Activated T-cell treated with anti-CD3 and anti-CD28 coated beads, Interleukin-2, amount 50 U/mL, for 1 hour (primary cell): ENCODE data around the gene MICAL2.
A peak's percentile ranks its signal among the peaks of the same experiment; 100 is the strongest.

Experiments used
- DNase-seq: peaks from one replicate; pipeline ENCODE4 v3.0.0-alpha.2; 2020

The MICAL2 gene

DNA sequence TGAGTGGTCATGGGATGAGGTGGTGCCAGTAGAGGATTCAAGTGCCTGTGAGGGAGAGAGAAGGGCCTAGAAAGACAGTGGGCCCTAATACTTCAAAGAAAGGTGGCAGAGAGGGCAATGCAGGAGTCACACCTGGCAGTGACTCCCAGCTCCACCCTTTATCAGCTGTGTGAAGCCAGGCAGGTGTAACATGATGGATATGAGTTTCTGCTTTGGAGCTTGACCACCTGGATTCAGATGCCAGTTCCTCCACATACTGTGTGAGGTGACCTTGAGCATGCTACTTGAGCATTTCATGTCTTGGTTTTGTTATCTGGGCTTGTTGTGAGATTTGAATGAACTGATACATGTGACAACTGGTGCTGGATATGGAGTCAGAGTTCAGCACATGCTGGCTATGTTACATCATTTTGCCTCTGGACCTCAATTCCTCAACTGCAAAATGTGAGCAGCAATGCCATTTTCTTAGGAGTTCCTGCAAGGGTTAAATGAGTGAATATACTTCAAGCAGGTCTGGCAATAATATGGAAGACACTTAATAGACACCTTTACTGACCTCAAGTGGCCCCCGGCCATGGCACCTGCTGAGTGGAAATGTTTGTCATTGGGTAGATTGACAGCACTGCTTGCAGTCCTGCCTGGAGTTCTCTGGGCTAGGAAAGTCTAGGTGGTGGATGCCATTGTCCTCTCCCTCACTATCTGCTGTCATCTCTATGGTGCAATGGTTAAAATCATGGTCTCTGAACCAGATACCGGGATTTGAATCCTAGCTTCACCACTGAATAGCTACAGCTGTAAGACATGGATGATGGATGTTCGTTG is 83.3 kb downstream of the MICAL2 start:
- no peak for DNase-seq

DNA sequence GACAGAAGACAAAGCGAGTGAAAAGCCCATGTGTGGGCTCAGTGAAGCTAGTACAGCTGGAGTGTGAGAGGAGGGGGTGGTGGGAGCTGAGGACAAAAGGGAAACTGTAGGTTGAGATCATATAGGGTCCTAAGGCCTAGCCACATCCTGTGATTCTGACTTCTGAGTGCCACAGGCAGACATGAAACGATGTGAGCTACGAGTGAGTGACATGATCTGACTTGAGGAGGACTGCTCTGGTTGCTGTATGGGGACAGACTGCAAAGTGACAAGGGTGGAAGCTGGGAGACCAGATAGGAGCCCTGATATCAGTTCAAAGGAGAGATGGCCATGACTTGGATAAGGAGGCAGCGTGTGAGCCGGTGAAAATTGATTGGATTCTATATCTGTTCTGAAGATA is 85.4 kb downstream of the MICAL2 start:
- peak; percentile 44 for DNase-seq

DNA sequence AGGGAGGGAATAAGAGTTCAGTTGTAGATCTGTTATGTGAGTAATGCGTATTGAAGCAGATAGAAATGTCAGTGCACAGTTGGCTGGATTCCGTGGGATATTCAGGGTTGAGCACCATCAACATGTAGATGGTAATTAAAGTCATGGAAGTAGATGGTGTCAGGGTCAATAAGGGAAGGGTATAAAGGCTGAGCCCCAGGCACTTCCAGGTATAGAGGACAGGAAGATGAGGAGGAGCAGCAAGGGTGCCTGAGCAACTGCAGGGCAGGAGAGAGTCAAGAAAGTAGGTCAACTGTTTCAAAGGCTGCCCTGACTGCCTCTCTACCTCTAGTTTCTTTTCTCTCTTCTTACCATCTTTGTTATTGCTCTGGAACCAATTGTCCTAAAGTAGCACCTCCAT is 85.9 kb downstream of the MICAL2 start:
- no peak for DNase-seq

DNA sequence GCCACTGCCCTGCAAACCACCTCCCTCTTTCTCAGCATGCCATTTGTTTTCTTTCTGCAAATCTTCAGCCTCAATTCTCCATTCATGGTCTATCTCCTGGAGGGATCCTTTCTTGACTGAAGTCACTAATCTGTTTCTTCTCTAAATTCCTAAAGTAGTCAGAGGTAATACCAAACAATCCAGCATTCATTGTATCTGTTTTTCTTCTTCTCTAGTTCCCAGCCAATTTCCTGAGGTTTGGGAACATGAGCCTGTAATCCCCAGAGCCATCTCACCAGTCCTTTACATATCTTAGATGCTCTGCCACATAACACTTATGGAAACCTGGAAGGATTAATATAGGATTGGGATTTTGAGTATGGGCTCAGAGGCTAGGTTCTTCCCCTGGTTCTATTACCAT is 86.5 kb downstream of the MICAL2 start:
- DNase-seq, result no peak

DNA sequence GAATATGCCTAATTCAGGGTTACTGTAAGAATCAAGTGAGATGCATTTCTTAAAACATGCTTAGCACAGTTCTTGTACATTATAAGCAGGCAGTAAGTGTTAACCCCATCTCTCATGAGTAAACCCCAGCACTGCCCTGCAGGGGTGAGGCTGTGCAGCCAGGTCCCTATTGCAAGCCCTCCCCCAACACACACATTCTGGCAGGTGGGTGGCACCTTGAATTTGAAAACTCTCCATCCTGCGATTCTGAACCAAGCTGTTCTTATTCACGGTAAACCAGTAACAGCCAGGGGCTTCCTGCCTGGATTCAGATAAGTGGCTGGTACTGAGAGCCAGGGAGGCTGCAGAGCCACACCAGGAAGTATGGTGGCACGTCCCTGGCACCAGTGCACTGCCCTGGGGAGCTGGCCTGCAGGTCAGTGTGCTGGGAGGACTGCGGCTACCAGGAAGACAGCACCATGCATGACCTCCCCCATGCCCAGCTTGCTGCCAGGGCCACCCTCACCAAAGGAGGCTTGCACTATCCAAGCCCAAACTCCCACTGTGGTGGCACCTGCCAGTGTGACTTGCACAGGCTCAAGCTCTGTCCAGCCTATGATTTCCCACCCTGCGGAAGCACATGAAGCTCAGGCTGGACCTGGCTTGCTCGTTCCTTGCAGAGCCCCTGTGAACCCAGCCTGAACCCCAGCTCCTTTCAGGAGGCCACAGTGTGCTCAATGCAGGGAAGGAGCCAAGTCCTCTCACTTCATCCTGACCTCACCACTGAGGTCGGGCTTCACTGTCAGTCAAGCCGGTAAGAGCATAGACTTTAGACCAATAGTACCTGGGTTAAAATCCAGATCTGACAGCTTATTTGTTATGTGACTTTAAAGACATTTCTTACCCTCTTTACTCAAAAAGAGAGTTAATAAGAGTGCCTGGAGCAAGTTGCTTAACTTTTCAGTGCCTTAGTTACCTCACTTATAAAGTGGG is 88.1 kb downstream of the MICAL2 start:
- no peak for DNase-seq

DNA sequence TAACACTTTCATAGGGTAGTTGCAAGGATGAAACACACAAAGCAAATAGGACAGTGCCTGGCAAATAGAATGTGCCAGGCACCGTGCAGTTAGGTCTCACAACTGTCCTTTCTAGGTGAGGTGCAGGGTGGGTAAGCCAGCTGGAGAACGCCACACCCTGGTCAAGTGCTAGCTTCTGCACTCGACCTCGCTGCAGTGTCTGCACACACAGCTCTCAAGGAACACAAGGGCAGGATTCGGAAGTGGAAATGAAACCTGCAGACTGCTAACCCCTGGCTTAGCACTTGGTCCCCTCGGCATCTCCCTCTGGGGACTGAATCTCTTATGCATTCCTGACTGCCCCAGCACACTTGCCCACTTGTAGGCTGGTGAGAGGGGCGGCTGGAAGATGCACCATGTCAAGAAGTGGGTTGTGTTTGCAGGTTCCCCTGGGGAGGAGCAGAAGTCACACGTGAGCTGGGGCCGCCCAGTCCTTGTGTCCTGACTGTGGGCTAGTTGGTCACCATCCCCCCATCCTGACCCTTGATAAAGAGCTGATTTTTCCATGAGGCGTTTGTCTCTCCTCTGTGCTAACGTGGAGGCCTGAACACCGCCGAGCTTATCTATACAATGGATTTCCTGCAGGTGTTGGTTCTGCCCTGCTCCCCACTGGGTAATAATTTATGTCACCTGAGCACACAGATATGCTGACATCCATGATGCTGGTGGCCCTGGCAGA is 89.0 kb downstream of the MICAL2 start:
- DNase-seq, result no peak

DNA sequence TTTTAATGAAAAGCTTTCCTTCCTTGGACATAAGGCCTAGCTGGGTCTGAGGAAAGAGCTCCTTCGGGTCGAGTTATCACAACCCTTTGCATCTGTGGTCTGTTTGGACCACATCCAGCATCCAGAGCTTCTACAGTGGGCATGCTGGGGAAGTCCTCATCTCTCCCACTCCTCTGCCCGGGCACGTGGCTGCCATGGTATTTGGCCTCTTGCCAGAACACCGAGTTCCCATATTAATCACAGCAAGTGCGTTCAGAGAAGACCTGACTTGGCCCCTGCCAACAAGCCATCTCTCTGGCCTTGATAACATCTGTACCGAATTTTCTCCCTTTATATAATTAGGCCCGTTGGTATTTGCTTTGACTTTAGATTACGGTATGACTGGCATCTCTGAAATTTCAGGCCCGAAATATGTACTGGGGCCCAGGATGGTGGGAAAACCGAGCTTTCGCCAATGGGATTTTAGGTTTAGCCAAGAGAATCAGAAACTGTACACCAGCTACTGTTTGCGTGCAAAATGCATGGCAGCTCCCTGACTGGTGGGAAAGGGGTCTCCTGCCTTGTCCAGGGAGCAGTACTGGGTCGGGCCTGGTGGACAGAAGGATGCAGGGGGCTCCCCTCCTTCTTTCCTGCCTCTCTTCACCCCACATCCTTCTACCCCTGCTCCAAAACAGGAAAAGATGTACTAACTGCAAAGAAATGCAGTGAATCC is 90.0 kb downstream of the MICAL2 start:
- DNase-seq, result no peak

DNA sequence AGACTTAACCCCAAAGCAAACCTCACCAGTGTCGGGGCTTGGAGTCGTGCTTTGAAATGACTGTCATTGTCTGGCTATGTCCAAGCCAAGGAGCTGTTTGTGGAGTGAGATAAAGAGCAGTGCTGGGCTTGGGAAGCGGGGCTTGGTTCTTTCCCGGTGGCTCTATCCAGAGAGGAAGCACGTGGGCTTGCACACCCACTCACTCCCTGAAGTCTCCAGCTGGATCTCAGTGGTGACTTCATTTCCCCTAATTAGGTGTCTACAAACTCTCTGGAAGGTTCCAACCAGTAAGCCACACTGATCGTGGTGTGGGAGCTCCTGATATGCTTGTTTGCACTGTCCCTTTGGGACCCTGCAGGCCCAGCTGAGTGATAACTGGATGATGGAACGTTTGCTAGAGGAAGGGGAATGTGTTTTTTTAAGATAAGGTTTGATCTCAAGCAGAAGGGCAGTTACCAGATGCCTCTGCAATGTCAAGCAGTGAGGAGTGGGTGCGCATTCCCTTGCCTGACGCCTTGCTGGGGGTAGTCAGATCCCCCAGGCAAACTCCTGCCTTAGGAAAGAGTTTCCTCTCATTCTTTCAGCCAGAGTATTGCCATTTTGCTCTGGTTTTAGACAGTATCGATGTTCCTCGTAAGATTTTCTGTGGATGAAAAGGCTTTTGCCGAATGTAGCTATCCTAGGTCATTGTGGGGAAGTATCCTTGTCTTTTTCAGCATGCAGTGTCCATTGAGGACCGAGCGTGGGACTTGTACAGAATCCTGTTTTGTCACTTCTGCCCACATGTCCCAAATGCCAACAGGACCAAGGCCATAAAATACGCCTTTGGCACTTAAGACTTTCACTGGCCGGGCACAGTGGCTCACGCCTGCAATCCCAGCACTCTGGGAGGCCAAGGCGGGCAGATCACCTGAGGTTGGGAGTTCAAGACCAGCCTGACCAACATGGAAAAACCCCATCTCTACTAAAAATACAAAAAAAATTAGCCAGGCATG is 90.9 kb downstream of the MICAL2 start:
- DNase-seq, result no peak

DNA sequence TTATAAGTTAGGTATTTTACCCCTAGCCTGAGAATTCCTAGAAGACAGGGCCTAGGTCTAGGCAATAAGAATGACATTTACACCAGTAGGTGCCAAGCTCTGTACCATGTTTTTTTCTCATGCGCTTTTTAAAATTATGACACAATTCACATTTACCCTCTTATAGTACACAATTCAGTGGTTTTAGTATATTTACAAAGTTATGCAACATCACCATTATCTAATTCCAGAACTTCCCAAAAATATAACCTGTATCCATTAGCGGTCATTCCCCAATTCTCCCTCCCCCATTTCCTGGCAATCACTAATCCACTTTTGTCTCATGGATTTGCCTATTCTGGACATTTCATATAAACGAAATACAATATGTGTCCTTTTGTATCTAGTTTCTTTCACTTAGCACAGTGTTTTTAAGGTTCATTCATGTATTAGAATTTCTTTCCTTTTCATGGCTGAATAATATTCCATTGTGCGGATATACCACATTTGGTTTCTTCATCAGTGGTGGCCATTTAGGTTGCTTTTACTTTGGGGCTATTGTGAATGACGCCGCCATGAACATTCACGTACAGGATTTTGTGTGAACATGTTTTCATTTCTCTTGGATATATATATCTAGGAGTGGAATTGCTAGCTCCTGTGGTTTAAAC is 92.4 kb downstream of the MICAL2 start:
- DNase-seq, result no peak

DNA sequence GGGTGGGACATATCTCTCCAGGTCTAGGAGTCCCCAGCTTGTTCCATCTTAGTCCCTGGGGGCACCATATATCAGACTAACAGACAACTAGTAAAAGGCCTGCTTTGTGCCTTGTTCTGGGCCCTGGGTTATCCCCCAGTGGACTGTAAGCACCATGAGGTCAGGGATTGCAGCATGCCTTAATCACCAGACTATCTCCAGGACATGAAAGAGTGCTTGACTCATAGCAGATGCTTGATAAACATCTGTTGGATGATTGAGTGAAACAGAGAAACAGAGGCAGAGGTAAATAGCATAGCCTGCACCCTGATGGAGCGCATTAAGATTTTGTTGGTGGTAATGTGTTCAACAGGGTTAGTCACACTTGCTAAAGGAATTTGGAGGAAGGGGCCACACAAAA is 94.1 kb downstream of the MICAL2 start:
- DNase-seq, result no peak

DNA sequence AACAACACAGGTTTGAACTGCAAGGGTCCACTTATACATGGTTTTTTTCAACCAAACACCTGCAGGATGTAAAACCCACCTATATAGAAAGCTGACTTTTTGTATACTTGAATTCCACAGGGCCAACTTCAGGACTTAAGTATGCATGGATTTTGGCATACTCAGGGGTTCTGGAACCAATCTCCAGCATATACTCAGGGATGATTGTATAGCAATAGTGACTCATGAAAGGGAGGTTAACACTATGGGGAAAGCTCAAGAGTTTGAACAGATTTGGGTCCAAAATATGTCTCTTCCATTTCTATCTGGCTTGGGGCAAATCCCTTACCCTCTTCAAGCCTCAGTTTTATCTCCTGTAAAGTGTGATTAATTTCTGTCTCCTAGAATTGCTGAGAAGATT is 94.9 kb downstream of the MICAL2 start:
- DNase-seq, result no peak

DNA sequence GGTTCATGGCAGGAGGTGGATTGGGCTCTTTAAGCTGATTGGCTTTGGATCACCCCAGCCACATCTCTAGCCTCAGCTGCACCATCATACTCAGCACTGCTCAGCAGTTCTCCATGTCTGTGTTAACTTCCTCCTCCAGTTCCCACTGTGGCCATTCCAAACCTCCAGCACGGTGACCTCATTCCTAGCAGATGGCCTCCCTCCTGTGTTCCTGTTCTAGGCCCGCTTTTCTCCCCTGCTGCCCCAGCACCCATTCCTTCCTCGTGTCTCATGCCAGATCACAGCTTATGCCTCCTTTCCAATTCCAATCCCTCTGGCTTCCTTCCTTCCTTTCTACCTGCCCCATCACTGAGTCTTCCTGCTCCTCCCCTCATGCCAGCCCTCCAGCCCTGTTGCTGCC is 96.1 kb downstream of the MICAL2 start:
- DNase-seq, result no peak

DNA sequence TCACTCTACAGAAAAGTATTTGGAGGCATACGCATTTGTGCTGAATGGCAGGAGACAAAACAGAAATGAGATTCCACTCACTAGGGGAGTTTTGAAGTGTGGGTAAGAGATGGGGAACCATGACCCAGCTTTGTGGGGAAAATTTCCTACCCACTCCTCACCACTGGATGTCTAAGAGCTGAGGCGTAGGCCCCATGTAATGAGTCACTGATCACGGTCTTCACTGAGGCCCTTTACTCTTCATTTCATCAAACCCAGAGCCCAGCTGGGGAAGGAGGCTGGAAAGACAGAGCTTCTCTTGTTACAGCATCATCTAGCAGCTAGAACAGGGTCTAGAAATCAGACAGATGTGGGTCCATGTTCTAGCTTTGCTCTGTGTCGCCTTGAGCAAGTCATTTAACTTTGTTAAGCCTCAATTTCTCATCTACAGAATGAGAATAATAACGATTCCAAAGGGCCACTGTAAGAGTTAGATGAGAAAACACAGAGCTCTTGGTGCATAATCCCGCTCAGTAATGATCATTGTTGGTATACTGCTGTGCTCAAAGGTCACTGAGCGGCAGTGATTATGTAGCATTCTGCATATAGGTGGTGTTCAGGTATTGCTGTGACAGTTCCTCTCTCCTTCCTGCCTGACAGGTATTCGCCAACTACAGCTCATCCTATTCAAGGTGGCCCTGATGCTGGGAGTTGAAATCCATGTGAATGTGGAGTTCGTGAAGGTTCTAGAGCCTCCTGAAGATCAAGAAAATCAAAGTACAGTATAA is 97.2 kb downstream of the MICAL2 start:
- no peak for DNase-seq

DNA sequence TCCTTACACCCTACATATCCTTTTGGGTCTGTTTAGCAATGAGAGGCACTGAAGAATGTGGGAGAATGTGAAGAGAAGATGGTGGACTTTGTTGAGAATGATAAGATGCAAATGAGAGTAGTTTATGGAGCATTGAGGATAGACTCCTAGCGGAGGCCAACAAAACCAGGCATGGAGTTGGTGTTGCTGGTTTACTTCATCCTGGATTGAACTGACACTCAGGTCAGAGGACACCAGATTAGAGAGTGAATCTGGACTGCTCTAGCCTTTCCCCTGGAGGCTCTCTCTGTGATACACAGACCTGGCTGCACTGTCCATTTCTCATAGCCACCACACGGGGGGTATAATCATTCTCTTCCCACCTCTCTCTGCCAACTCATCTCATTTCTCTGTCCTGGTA is 98.7 kb downstream of the MICAL2 start:
- DNase-seq, result no peak

DNA sequence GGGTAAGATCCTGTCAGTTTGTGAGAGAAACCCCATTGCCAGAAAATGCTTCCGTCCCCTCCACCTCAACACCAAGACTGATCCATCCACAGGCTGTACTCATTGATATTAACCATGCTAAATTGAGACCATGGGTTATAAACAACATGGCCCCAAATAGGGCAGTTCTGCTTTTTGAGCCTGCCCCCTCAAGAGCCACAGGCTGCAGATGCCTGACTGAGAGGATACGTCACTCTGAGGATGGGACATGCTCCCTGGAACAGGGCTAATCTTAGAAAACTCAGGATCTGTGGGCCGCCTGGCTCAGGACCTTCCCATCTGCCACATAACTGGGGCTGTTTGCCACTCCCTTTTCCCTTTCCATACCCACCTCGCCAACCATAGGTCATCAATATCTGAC is 99.8 kb downstream of the MICAL2 start:
- no peak for DNase-seq

DNA sequence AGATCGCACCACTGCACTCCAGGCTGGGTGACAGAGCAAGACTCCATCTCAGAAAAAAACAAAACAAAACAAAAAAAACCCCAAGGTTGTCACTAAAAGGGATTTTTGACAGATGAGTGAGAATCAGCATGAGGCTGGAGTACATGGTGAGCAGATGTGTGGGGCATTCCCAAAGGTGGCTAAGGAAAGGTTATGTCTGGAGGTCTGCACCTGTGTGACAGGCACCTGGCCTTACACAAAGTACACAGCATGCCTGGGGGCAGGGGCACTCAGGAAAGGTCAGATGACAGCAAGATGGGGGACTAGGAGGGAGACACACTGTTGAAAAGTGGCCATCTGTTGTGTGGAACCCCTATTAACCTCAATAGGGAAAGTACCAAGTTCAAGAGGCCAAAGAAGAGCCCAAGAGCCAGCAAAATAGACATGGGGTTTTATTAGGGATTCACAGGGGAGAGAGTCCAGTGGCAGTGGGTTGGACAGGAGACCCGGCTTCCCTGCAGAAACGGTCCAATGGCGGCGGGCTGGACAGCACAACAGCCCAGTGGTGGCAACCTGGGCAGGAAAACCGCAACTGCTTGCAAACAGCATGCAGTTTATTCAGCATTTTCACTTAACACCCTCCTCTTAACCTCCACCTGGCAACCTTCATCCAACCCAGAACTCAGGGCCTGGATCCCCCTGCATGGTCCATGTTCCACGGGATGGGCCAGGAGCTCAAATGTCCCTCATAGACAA is 101.1 kb downstream of the MICAL2 start:
- DNase-seq, result no peak

DNA sequence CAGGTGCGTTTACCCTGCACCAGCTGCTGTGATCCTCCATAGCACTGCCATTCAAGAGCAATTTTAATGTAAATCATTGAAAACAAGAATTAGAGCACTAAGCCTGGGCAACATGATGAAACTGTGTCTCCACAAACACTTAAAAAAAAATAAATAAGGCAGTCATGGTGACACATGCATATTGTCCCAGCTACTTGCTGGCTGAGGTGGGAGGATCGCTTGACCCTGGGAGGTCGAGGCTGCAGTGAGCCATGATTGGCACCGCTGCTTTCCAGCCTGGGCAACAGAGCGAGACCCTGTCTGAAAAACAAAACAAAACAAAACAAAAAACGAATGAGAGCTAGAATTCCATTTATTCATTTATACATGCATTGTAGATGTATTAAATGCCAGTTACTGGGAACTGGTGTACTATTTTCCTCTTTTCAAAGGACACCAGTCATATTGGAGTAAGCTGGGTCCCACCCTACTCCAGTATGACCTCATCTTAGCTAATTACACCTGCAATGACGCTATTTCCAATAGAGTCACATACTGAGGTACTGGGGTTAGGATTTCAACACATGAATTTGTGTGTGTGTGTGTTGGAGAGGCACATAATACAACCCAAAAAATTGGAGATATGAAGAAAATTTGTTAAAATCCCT is 101.9 kb downstream of the MICAL2 start:
- DNase-seq, result no peak

DNA sequence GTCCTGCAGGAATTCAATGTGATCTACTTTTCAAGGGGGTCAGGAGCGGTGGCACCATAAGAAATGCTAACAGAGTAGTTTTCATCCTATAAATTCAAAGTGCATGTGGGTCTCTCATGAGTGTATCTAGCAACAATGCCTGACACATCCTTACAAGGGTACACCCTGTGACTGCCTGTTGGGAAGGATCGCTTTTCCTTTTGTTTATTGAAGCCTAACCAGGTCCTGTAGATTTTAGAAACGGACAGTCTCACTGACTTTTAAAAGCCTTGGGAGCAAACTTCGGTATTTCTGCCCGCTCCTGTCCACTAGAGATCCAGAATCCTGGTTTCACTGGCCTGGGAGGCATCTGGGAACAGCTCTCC is 102.4 kb downstream of the MICAL2 start:
- DNase-seq, result no peak

DNA sequence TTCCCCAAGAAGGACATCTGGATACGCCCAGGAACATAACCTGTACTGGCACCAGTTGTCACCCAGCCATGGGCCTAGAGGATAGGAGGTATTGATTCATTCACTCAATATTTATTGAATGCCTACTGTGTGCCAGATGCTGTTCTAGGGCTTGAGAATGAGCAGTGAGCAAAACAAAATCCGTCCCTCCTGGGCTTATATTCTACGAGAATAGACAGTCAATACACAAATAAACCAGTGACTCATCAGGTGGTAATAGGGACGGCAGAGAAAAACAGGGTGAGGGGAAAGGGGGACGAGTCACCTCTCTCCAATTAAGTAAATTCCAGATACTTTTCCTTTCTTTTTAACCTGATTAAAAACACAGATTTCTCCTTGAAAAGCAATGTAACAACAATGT is 103.5 kb downstream of the MICAL2 start:
- no peak for DNase-seq
